ENCODE measurements around the gene PABPC1L. TPM values are rescaled to one million over a fixed set of nuclear protein-coding genes. Genes with fewer than 3 reads are reported as not detected.

PABPC1L gene
- polyA plus RNA-seq (2011; rRNA removed) = 72.7 and 73.1 TPM in 2 replicates
- polyA plus RNA-seq (2012; cell fraction: cytosol; rRNA removed) = 51.2 and 67.5 TPM in 2 replicates
- polyA plus RNA-seq (2012; cell fraction: nucleus; rRNA removed) = 436 and 472 TPM in 2 replicates
- polyA plus RNA-seq (2017; fragmentation: RNase III; extraction: RNeasy Plus Mini Kit Qiagen cat#74134 plus additional on column Dnase treatment) = 35.1 to 45.4 TPM (median 37.1 TPM) in 3 replicates
- 28.0 and 32.2 TPM in 2 replicates for polyA minus RNA-seq (2011; rRNA and poly(A)+ RNA removed)

DNA sequence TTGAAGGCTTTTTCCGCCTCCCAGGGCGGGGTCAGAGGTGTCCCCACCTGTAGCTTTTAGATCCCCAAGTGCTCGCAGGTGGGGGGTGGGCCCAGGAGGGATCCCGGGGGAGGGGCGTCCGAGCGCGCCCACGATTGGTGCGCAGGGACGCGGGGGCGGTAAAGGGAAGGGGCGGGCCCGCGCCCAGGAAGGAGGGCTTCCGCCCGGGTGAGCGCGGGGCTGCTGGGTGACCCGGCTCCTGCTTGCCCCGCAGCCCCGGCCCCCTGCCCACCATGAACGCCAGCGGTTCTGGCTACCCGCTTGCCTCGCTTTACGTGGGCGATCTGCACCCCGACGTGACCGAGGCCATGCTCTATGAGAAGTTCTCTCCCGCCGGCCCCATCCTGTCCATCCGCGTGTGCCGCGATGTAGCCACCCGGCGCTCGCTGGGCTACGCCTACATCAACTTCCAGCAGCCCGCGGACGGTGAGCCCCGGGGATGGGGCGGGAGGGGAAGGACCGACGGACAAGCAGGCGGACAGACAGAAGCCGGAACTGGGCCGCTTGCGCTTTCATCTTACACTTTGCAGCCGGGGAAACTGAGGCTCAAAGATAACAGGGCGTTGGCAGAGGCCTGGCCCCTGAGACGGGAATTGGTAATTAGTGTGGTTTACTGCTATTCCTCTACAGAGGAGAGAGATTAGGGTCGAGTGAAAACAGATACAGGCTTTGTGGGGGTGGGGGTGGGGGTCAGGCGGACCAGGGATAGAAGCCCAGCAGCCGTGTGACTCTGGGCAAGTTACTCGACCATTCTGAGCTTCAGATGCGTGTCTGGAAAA, at the start of gene PABPC1L:
Gene PABPC1L, plus strand, starts transcription at position 189 of the 818 bp plus-strand sequence. Its CDS starts 84 bp downstream, at position 273.
- Histone ChIP-seq H3K4me3 (peak within 1 kb of the TSS; percentile 73), H3K9me3 (no peaks in the 10 kb centered on the region), H3K4me1 (peaks cover 5% of the 10 kb centered on the region; the same call in 1 of the 3 replicates), H3K27ac (peak within 1 kb of the TSS; percentile 75 to 94), H3K4me2 (peak within 1 kb of the TSS; percentile 80)
- ChIA-PET CTCF (interaction anchor here (1.1 to 1.7 kb wide), 6 partner anchors 15 to 101 kb away, joined by 3 to 5 read pairs (median 4); no protein-coding TSS in a partner anchor), POLR2A (interaction anchor here (0.7 to 2.4 kb wide), 4 partner anchors 14 to 426 kb away, joined by 3 to 6 read pairs (median 4); partner anchors contain the start of gene YWHAB)
- ATAC-seq (peak; percentile 82 to 93), DNase-seq (ENCODE audit: low read depth in 1 of 2, low spot score in 1 of 2) (peak; percentile 61 to 70), FAIRE-seq (no peak)
- WGBS (ENCODE audit: missing lambda C conversion rate) = 2% methylated on average over 26 of the region's 61 CpGs
- TF ChIP-seq EP300 (IDR thresholded peaks at IDR 0.05) (no peak), SREBF2 (IDR thresholded peaks at IDR 0.05) (no peak), RNF2 (IDR thresholded peaks at IDR 0.05; ENCODE audit: borderline replicate concordance, low read depth) (no peak), CEBPB (IDR thresholded peaks at IDR 0.05) (no peak), MYC (IDR thresholded peaks at IDR 0.05; ENCODE audit: borderline replicate concordance, low read length) (no peak), BHLHE40 (IDR thresholded peaks at IDR 0.05; ENCODE audit: low read depth, low read length) (no peak), POLR2A (IDR thresholded peaks at IDR 0.05; ENCODE audit: low read length) (peak; percentile 78), JUNB (IDR thresholded peaks at IDR 0.05) (no peak), ZFP36 (IDR thresholded peaks at IDR 0.05; ENCODE audit: borderline replicate concordance, partially characterized antibody) (no peak), TP53 (CRISPR knock-in tag; IDR thresholded peaks at IDR 0.05) (no peak), MAZ (IDR thresholded peaks at IDR 0.05; ENCODE audit: borderline replicate concordance, low read depth, low read length) (no peak), HOXB5 (CRISPR knock-in tag; IDR thresholded peaks at IDR 0.05) (no peak), FOSL2 (IDR thresholded peaks at IDR 0.05) (no peak), FOSL2 (CRISPR knock-in tag; IDR thresholded peaks at IDR 0.05) (no peak), NFE2L2 (conservative IDR thresholded peaks at IDR 0.05; ENCODE audit: low read length) (no peak), FOXS1 (CRISPR knock-in tag; IDR thresholded peaks at IDR 0.05) (no peak), TFCP2L1 (CRISPR knock-in tag; IDR thresholded peaks at IDR 0.05) (peak; percentile 82; the same call in 1 of the 2 replicates), CHD4 (IDR thresholded peaks at IDR 0.05; ENCODE audit: borderline replicate concordance) (no peak), MAFK (IDR thresholded peaks at IDR 0.05; ENCODE audit: partially characterized antibody) (no peak), RFX5 (IDR thresholded peaks at IDR 0.05) (no peak), ZSCAN20 (CRISPR knock-in tag; IDR thresholded peaks at IDR 0.05) (no peak), HOXB13 (CRISPR knock-in tag; IDR thresholded peaks at IDR 0.05; ENCODE audit: low read depth) (no peak), KDM5A (IDR thresholded peaks at IDR 0.05) (no peak), EHF (CRISPR knock-in tag; IDR thresholded peaks at IDR 0.05) (no peak), CBX2 (IDR thresholded peaks at IDR 0.05; ENCODE audit: borderline replicate concordance, low read depth) (no peak), RCOR1 (IDR thresholded peaks at IDR 0.05; ENCODE audit: low read depth, low read length) (no peak), HOXA7 (CRISPR knock-in tag; IDR thresholded peaks at IDR 0.05) (no peak), EHMT2 (IDR thresholded peaks at IDR 0.05; ENCODE audit: low read depth) (no peak), HEYL (CRISPR knock-in tag; IDR thresholded peaks at IDR 0.05) (no peak), ESRRA (IDR thresholded peaks at IDR 0.05; ENCODE audit: borderline replicate concordance, low read length) (no peak), SMC3 (IDR thresholded peaks at IDR 0.05) (no peak), KDM1A (IDR thresholded peaks at IDR 0.05; ENCODE audit: low read depth) (no peak), CHD2 (IDR thresholded peaks at IDR 0.05; ENCODE audit: low read length, partially characterized antibody) (no peak), JUN (IDR thresholded peaks at IDR 0.05) (peak in 1 of 2 experiments; percentile 70; a peak in 3 of 5 replicates)
- TF ChIP-seq, protein P1, sequence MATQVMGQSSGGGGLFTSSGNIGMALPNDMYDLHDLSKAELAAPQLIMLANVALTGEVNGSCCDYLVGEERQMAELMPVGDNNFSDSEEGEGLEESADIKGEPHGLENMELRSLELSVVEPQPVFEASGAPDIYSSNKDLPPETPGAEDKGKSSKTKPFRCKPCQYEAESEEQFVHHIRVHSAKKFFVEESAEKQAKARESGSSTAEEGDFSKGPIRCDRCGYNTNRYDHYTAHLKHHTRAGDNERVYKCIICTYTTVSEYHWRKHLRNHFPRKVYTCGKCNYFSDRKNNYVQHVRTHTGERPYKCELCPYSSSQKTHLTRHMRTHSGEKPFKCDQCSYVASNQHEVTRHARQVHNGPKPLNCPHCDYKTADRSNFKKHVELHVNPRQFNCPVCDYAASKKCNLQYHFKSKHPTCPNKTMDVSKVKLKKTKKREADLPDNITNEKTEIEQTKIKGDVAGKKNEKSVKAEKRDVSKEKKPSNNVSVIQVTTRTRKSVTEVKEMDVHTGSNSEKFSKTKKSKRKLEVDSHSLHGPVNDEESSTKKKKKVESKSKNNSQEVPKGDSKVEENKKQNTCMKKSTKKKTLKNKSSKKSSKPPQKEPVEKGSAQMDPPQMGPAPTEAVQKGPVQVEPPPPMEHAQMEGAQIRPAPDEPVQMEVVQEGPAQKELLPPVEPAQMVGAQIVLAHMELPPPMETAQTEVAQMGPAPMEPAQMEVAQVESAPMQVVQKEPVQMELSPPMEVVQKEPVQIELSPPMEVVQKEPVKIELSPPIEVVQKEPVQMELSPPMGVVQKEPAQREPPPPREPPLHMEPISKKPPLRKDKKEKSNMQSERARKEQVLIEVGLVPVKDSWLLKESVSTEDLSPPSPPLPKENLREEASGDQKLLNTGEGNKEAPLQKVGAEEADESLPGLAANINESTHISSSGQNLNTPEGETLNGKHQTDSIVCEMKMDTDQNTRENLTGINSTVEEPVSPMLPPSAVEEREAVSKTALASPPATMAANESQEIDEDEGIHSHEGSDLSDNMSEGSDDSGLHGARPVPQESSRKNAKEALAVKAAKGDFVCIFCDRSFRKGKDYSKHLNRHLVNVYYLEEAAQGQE (IDR thresholded peaks at IDR 0.05) = no peak
- TF ChIP-seq, protein P2, sequence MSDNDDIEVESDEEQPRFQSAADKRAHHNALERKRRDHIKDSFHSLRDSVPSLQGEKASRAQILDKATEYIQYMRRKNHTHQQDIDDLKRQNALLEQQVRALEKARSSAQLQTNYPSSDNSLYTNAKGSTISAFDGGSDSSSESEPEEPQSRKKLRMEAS (IDR thresholded peaks at IDR 0.05) = peak; percentile 69
- TF ChIP-seq, protein P3, sequence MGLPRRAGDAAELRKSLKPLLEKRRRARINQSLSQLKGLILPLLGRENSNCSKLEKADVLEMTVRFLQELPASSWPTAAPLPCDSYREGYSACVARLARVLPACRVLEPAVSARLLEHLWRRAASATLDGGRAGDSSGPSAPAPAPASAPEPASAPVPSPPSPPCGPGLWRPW (IDR thresholded peaks at IDR 0.05) = no peak
- TF ChIP-seq, protein P4, sequence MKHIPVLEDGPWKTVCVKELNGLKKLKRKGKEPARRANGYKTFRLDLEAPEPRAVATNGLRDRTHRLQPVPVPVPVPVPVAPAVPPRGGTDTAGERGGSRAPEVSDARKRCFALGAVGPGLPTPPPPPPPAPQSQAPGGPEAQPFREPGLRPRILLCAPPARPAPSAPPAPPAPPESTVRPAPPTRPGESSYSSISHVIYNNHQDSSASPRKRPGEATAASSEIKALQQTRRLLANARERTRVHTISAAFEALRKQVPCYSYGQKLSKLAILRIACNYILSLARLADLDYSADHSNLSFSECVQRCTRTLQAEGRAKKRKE (CRISPR knock-in tag; IDR thresholded peaks at IDR 0.05; ENCODE audit: low read depth) = no peak

Data from A549 (cell line).